ENCODE data around the gene L2HGDH. TPM values are rescaled to one million over a fixed set of nuclear protein-coding genes. Genes with fewer than 3 reads are reported as not detected.

Gene L2HGDH
- total and polyA plus RNA-seq, 10 of the 15 experiments (the other 5 are each of a cell fraction or from before 2014, with no cell fraction given) = 2.6 to 18.3 (median 13.5) TPM

- TF ChIP-seq NKRF (conservative IDR thresholded peaks at IDR 0.05) (no peak), EGR1 (IDR thresholded peaks at IDR 0.05; ENCODE audit: borderline replicate concordance in 1 of 2, low read depth in 2 of 2, low read length in 2 of 2) (no peak), SMAD1 (IDR thresholded peaks at IDR 0.05; ENCODE audit: low read depth, partially characterized antibody) (no peak), HDAC6 (IDR thresholded peaks at IDR 0.05; ENCODE audit: unreplicated experiment) (no peak), PAX5 (IDR thresholded peaks at IDR 0.05; ENCODE audit: borderline replicate concordance, low read depth, low read length) (no peak)
Observed at GRCh38 chr14:50360851-50361250, 48.8 kb upstream of the L2HGDH start (continued).

- Histone ChIP-seq H3K36me3 (ENCODE audit: control insufficient read depth in 2 of 2, insufficient read depth in 2 of 2, low read length in 1 of 2) (peaks cover 0 to 4% of the 10 kb centered on the region in 2 experiments; a peak in 2 of 4 replicates), H3K9ac (ENCODE audit: control insufficient read depth, insufficient read depth, low read length) (no peak overlapping the region), H3K4me1 (ENCODE audit: control insufficient read depth, insufficient read depth, low read length) (peaks cover 11% of the 10 kb centered on the region), H4K20me1 (ENCODE audit: control insufficient read depth, insufficient read depth) (no peaks in the 10 kb centered on the region), H3K27me3 (replicated peaks in 1 of 2; ENCODE audit: control insufficient read depth in 2 of 2, insufficient read depth in 2 of 2, low read length in 1 of 2) (no peaks in the 10 kb centered on the region), H3K27ac (ENCODE audit: control insufficient read depth, insufficient read depth) (no peak overlapping the region), H3K9me3 (replicated peaks; ENCODE audit: control insufficient read depth, insufficient read depth, low read length) (no peaks in the 10 kb centered on the region; the same call in 2 of the 3 replicates), H3K4me3 (no peak overlapping the region), H2AFZ (ENCODE audit: control insufficient read depth, low read depth, low read length) (no peak overlapping the region), H3K79me2 (ENCODE audit: control insufficient read depth, insufficient read depth, low read length) (peaks cover 4% of the 10 kb centered on the region), H3K4me2 (ENCODE audit: control insufficient read depth, insufficient read depth) (no peak overlapping the region)
- SMC1A ChIA-PET (ENCODE audit: uncharacterized antibody, unreplicated experiment) = interaction anchor here (1.6 kb wide), 2 partner anchors 14 to 15 kb away, joined by 4 to 10 read pairs; no protein-coding TSS in a partner anchor
- FAIRE-seq (no peak), DNase-seq (ENCODE audit: low read depth, low spot score) (no peak), ATAC-seq (no peak)
- intact Hi-C loops (cut with micrococcal nuclease; ENCODE audit: unreplicated experiment) = no loop called here
- POLR2A ChIA-PET = interaction anchor here (0.6 to 1.1 kb wide), 2 partner anchors 16 to 463 kb away, joined by 3 to 4 read pairs; no protein-coding TSS in a partner anchor
- whole genome bisulfite sequencing (ENCODE audit: insufficient coverage, insufficient replicate concordance, low lambda C conversion rate, missing lambda C conversion rate) = 100% methylated on average over 3 of the region's 3 CpGs
- BruUV-seq (replicated peaks) = no TSS peak
- CTCF ChIA-PET = interaction anchor here (0.7 to 0.9 kb wide), 2 partner anchors 16 to 17 kb away, joined by 3 to 5 read pairs; no protein-coding TSS in a partner anchor
- in situ Hi-C loops (cut with MboI) = no loop called here
- RAD21 ChIA-PET (ENCODE audit: unreplicated experiment) = interaction anchor here (0.6 to 1.5 kb wide), 2 partner anchors 15 to 457 kb away, joined by 3 to 6 read pairs; no protein-coding TSS in a partner anchor
- no peak for TF ChIP-seq ZBTB4 (CRISPR knock-in tag; IDR thresholded peaks at IDR 0.05)
- TF ChIP-seq BCLAF1 (IDR thresholded peaks at IDR 0.05) = no peak
- no peak for TF ChIP-seq PRDM15 (CRISPR knock-in tag; IDR thresholded peaks at IDR 0.05)
- no peak for TF ChIP-seq RFX5 (IDR thresholded peaks at IDR 0.05; ENCODE audit: low read depth, low read length)
Observed at GRCh38 chr14:50360093-50360492, 48.1 kb upstream of the L2HGDH start.
